H9 (cell line): ENCODE results near the gene AFAP1. TPM values are rescaled to one million over a fixed set of nuclear protein-coding genes. Genes with fewer than 3 reads are reported as not detected.

ENCODE experiments used
- DNase-seq: peaks from one replicate; pipeline ENCODE4 v3.0.0-alpha.2; 2017
- H2AFZ ChIP-seq: one replicate; pipeline ENCODE4 v1.6.1; 2013; ENCODE audit warnings: mild to moderate bottlenecking, low read length, control low read depth, moderate library complexity
- H2AK5ac ChIP-seq: 2 replicates; pipeline ENCODE4 v1.6.1; 2013; ENCODE audit warnings: low read length, control low read depth, mixed read lengths; ENCODE audit not compliant: insufficient read length
- H2BK120ac ChIP-seq: one replicate; pipeline ENCODE4 v1.6.1; 2013; ENCODE audit warnings: low read depth, mild to moderate bottlenecking, low read length, control low read depth, inconsistent platforms; ENCODE audit not compliant: poor library complexity, severe bottlenecking
- H2BK12ac ChIP-seq: 2 replicates; pipeline ENCODE4 v1.6.1; 2013; ENCODE audit warnings: low read length, control low read depth, mixed read lengths, low read depth; ENCODE audit not compliant: insufficient read length
- H2BK15ac ChIP-seq: 2 replicates; pipeline ENCODE4 v1.6.1; 2013; ENCODE audit warnings: low read depth, low read length, control low read depth
- H2BK20ac ChIP-seq: one replicate; pipeline ENCODE4 v1.6.1; 2013; ENCODE audit warnings: low read depth, mild to moderate bottlenecking, low read length, control low read depth, inconsistent platforms; ENCODE audit not compliant: poor library complexity, severe bottlenecking
- H2BK5ac ChIP-seq: 2 replicates; pipeline ENCODE4 v1.6.1; 2013; ENCODE audit warnings: low read length, control low read depth, mixed read lengths; ENCODE audit not compliant: insufficient read length
- H3K14ac ChIP-seq: 2 replicates; pipeline ENCODE4 v1.6.1; 2013; ENCODE audit warnings: low read length, control low read depth; ENCODE audit not compliant: insufficient read depth
- H3K18ac ChIP-seq: 2 replicates; pipeline ENCODE4 v1.6.1; 2013; ENCODE audit warnings: low read depth, mild to moderate bottlenecking, mixed read lengths, low read length, control low read depth; ENCODE audit not compliant: insufficient read length
- H3K23ac ChIP-seq: 2 replicates; pipeline ENCODE4 v1.6.1; 2013; ENCODE audit warnings: low read length, control low read depth, mixed read lengths, low read depth; ENCODE audit not compliant: insufficient read length
- H3K23me2 ChIP-seq: 2 replicates; pipeline ENCODE4 v1.6.1; 2013; ENCODE audit warnings: low read depth, mild to moderate bottlenecking, mixed read lengths, low read length, control low read depth; ENCODE audit not compliant: insufficient read length, poor library complexity, severe bottlenecking
- H3K27ac ChIP-seq: 2 replicates; pipeline ENCODE4 v1.5.1; 2013; ENCODE audit warnings: low read length, control low read depth, mixed read lengths, low read depth; ENCODE audit not compliant: insufficient read length
- H3K27me3 ChIP-seq: 2 replicates; pipeline ENCODE4 v1.6.1; 2013; ENCODE audit warnings: low read length, control low read depth, inconsistent platforms; ENCODE audit not compliant: insufficient read depth
- H3K4ac ChIP-seq: 2 replicates; pipeline ENCODE4 v1.6.1; 2013; ENCODE audit warnings: low read depth, mild to moderate bottlenecking, control low read depth, inconsistent platforms, low read length, moderate library complexity
- H3K4me1 ChIP-seq: 2 replicates; pipeline ENCODE4 v1.6.1; 2013; ENCODE audit warnings: low read length, control low read depth, inconsistent platforms; ENCODE audit not compliant: insufficient read depth
- H3K4me2 ChIP-seq: 2 replicates; pipeline ENCODE4 v1.6.1; 2013; ENCODE audit warnings: low read length, control low read depth, mixed read lengths; ENCODE audit not compliant: insufficient read length, insufficient read depth
- H3K56ac ChIP-seq: 2 replicates; pipeline ENCODE4 v1.6.1; 2013; ENCODE audit warnings: low read depth, mild to moderate bottlenecking, mixed read lengths, low read length, control low read depth; ENCODE audit not compliant: insufficient read length
- H3K79me1 ChIP-seq: 2 replicates; pipeline ENCODE4 v1.6.1; 2013; ENCODE audit warnings: low read depth, mild to moderate bottlenecking, moderate library complexity, low read length, control low read depth, inconsistent platforms; ENCODE audit not compliant: insufficient read depth, poor library complexity, severe bottlenecking
- H3K79me2 ChIP-seq: 2 replicates; pipeline ENCODE4 v1.6.1; 2013; ENCODE audit warnings: low read length, control low read depth, inconsistent platforms; ENCODE audit not compliant: insufficient read depth
- H3K9ac ChIP-seq: 2 replicates; pipeline ENCODE4 v1.6.1; 2013; ENCODE audit warnings: low read length, control low read depth, mixed read lengths; ENCODE audit not compliant: insufficient read length; ENCODE audit errors: extremely low read depth
- H3K9me3 ChIP-seq: one replicate; pipeline ENCODE4 v1.6.1; 2013; ENCODE audit warnings: low read depth, low read length, inconsistent platforms; ENCODE audit not compliant: control insufficient read depth
- H3T11ph ChIP-seq: one replicate; pipeline ENCODE4 v1.6.1; 2013; ENCODE audit warnings: mild to moderate bottlenecking, low read length, control low read depth, inconsistent platforms
- H4K20me1 ChIP-seq: one replicate; pipeline ENCODE4 v1.6.1; 2013; ENCODE audit not compliant: control insufficient read depth, insufficient read length, insufficient read depth
- H4K5ac ChIP-seq: 2 replicates; pipeline ENCODE4 v1.6.1; 2013; ENCODE audit warnings: low read depth, mild to moderate bottlenecking, mixed read lengths, low read length, control low read depth; ENCODE audit not compliant: insufficient read length
- H4K8ac ChIP-seq: replicated peaks from 2 replicates; pipeline ENCODE4 v1.6.1; 2013; ENCODE audit warnings: low read length, control low read depth, mixed read lengths, low read depth; ENCODE audit not compliant: insufficient read length
- H4K91ac ChIP-seq: 2 replicates; pipeline ENCODE4 v1.6.1; 2013; ENCODE audit warnings: low read depth, mild to moderate bottlenecking, moderate library complexity, mixed read lengths, low read length, control low read depth; ENCODE audit not compliant: insufficient read length
- H3K27ac Mint-ChIP-seq, 3 experiments: 2 replicates in 2 of 3; 3 replicates in 1 of 3; pipeline ENCODE4 v1.8.0; 2020 to 2021; ENCODE audit warnings: mixed read lengths in 3 of 3, mild to moderate bottlenecking in 1 of 3, moderate library complexity in 1 of 3
- H3K27me3 Mint-ChIP-seq: 2 replicates; pipeline ENCODE4 v1.8.0; 2021; ENCODE audit warnings: low read depth, mild to moderate bottlenecking, moderate library complexity, mixed read lengths
- H3K36me3 Mint-ChIP-seq, 3 experiments: 2 replicates in 2 of 3; 3 replicates in 1 of 3; pipeline ENCODE4 v1.8.0; 2020 to 2021; ENCODE audit warnings: low read depth in 3 of 3, mixed read lengths in 3 of 3; ENCODE audit not compliant: insufficient read depth in 1 of 3
- H3K4me1 Mint-ChIP-seq, 2 experiments: 2 replicates each; pipeline ENCODE4 v1.8.0; 2020; ENCODE audit warnings: mixed read lengths in 2 of 2
- H3K4me3 Mint-ChIP-seq, 2 experiments: 2 replicates in 1 of 2; 3 replicates in 1 of 2; pipeline ENCODE4 v1.8.0; 2020 to 2021; ENCODE audit warnings: mild to moderate bottlenecking in 2 of 2, mixed read lengths in 2 of 2, moderate library complexity in 1 of 2
- H3K9me3 Mint-ChIP-seq, 2 experiments: 2 replicates in 1 of 2; 3 replicates in 1 of 2; pipeline ENCODE4 v1.8.0; 2020; ENCODE audit warnings: mild to moderate bottlenecking in 2 of 2, mixed read lengths in 2 of 2, moderate library complexity in 1 of 2
- WGBS: extraction: QIAGEN DNeasy Blood & Tissue Kit; methylation state at CpG from one replicate; pipeline ENCODE4 v1.1.7; 2013; ENCODE audit warnings: missing lambda C conversion rate, low lambda C conversion rate, mixed read lengths; ENCODE audit not compliant: insufficient read length; ENCODE audit errors: extremely low coverage; 5-methylcytosine and 5-hydroxymethylcytosine counted together
- total RNA-seq: library from RNA; stranded (reverse); gene quantifications from 2 replicates; pipeline ENCODE4 v1.2.1, GENCODE V29; 2021
- TF ChIP-seq, protein P1 (sequence below): fragments of 200-600 bp; sonication (generic); conservative IDR thresholded peaks from 3 replicates; pipeline ENCODE4 v1.8.0; 2021; ENCODE audit warnings: antibody characterized with exemption, mild to moderate bottlenecking

The AFAP1 gene
- total RNA-seq, 1 experiment from 2014 or later, result 6.5 TPM

GRCh38 chr4:7786517-7786916 is 153.1 kb downstream of the AFAP1 start:
- DNase-seq, result no peak
- TF ChIP-seq, protein P1, sequence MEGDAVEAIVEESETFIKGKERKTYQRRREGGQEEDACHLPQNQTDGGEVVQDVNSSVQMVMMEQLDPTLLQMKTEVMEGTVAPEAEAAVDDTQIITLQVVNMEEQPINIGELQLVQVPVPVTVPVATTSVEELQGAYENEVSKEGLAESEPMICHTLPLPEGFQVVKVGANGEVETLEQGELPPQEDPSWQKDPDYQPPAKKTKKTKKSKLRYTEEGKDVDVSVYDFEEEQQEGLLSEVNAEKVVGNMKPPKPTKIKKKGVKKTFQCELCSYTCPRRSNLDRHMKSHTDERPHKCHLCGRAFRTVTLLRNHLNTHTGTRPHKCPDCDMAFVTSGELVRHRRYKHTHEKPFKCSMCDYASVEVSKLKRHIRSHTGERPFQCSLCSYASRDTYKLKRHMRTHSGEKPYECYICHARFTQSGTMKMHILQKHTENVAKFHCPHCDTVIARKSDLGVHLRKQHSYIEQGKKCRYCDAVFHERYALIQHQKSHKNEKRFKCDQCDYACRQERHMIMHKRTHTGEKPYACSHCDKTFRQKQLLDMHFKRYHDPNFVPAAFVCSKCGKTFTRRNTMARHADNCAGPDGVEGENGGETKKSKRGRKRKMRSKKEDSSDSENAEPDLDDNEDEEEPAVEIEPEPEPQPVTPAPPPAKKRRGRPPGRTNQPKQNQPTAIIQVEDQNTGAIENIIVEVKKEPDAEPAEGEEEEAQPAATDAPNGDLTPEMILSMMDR, result no peak
- H4K8ac ChIP-seq, result no peak overlapping the region
- H2BK120ac ChIP-seq, result no peak overlapping the region
- no peak overlapping the region for H2BK20ac ChIP-seq
- no peaks in the 10 kb centered on the region for H4K20me1 ChIP-seq
- H3K4ac ChIP-seq, result no peak overlapping the region
- peaks cover 0 to 8% (median 5%) of the 10 kb centered on the region in 3 experiments; a peak in 3 of 7 replicates for H3K36me3 Mint-ChIP-seq
- no peak overlapping the region for H2BK12ac ChIP-seq
- H3K27me3 Mint-ChIP-seq, result no peaks in the 10 kb centered on the region
- no peaks in the 10 kb centered on the region for H3K79me1 ChIP-seq
- peak overlapping the region in 1 of 3 experiments; percentile 13; a peak in 1 of 7 replicates for H3K27ac Mint-ChIP-seq
- no peak overlapping the region for H2BK15ac ChIP-seq
- H3K4me1 Mint-ChIP-seq, result no peaks in the 10 kb centered on the region; a peak in 1 of 4 replicates
- H3K4me3 Mint-ChIP-seq, result no peak overlapping the region
- no peak overlapping the region for H3K9ac ChIP-seq
- H4K91ac ChIP-seq, result no peak overlapping the region
- H3K79me2 ChIP-seq, result no peaks in the 10 kb centered on the region
- no peak overlapping the region for H2AK5ac ChIP-seq
- no CpG with 5 or more reads among the region's 10 CpGs for WGBS
- H3K27ac ChIP-seq, result no peak overlapping the region
- H3K4me1 ChIP-seq, result no peaks in the 10 kb centered on the region
- H3K27me3 ChIP-seq, result no peaks in the 10 kb centered on the region
- no peak overlapping the region for H3K23ac ChIP-seq
- no peak overlapping the region for H4K5ac ChIP-seq
- H3K9me3 ChIP-seq, result no peaks in the 10 kb centered on the region
- H3K14ac ChIP-seq, result no peak overlapping the region
- no peaks in the 10 kb centered on the region for H3K9me3 Mint-ChIP-seq
- H3K18ac ChIP-seq, result no peak overlapping the region
- H2AFZ ChIP-seq, result no peak overlapping the region
- no peaks in the 10 kb centered on the region for H3K23me2 ChIP-seq
- no peak overlapping the region for H2BK5ac ChIP-seq
- H3K4me2 ChIP-seq, result no peak overlapping the region
- no peak overlapping the region for H3T11ph ChIP-seq
- no peak overlapping the region for H3K56ac ChIP-seq
